NCI-H1417 treated with DMSO at 0.1 percent for 48 hours (cell line): ENCODE measurements around the gene PSG3.
"Not testable (repeated sequence)": the region's sequence is repeated elsewhere in the genome, so short reads cannot be mapped to it uniquely, and the experiment has no call there.

Experiments used
- DNase-seq: peaks from one replicate; lab custom pipeline; 2025; lab: John Stamatoyannopoulos, UW

The PSG3 gene

GRCh38 chr19:42695811-42696503, 44.3 kb downstream of the PSG3 start:
- no peak for DNase-seq

GRCh38 chr19:42693760-42694350, 46.4 kb downstream of the PSG3 start:
- no peak for DNase-seq

- DNase-seq: no peak
These were observed 56.3 kb downstream of the PSG3 start for GRCh38 chr19:42683917-42684513.

GRCh38 chr19:42676326-42676725, 64.0 kb downstream of the PSG3 start:
- not testable (repeated sequence) for DNase-seq

- not testable (repeated sequence) for DNase-seq
These were observed 65.7 kb downstream of the PSG3 start for GRCh38 chr19:42674549-42674948.
